K562 treated with DMSO at 1 percent for 12 hours (cell line): ENCODE data around the gene A3GALT2. TPM values are rescaled to one million over a fixed set of nuclear protein-coding genes. Genes with fewer than 3 reads are reported as not detected.

ENCODE experiments used
- total RNA-seq: library from RNA; unstranded; fragments of 300-600 nt; gene quantifications from 2 replicates; pipeline ENCODE4 v1.2.3, GENCODE V29; 2022; ENCODE audit not compliant: insufficient read depth

The A3GALT2 gene
- not detected in 2 replicates for total RNA-seq

DNA sequence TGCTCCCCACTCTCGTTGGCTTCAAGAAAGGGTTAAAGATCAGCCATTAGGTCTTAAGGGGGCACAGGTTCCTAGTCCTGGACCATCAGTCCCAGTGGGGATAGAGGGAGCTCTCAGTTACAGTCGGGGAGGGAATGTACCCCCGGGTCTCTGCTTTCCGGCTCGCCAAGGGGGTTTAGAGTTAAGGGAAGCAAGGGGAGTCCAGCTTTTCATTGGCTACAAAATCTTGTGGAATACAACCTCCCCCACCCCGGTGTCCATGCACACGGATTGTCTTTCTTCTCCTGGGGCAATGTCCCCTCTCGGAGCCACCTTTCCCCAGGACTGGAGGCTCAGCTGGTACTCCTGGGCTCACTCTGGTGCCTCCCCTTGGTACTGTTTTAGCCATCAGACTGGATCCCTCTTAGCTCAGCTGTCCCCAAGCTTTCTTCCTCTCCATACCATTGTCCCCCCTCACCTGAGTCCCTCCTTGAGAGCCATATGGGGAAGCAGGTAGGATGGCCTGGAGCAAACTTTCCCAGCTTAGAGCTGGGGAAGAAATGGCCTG lies at the start of gene A3GALT2:
A3GALT2 (minus strand) TSS at position 480 of the 547 bp plus-strand sequence; CDS start at position 480, 0 bp downstream.

Other genes with a start within 250 kb of the A3GALT2 start
- gene AZIN2, start 239.9 kb downstream of the A3GALT2 start, total RNA-seq = 1.8 and 4.9 TPM in 2 replicates
- 3.2 and 6.2 TPM in 2 replicates for gene TRIM62, start 139.1 kb downstream of the A3GALT2 start, total RNA-seq
- 0.90 and 1.5 TPM in 2 replicates for gene ZNF362, start 64.6 kb downstream of the A3GALT2 start, total RNA-seq
- gene PHC2, start 110.0 kb upstream of the A3GALT2 start, total RNA-seq = 59.9 and 69.8 TPM in 2 replicates
- gene ZSCAN20, start 151.5 kb upstream of the A3GALT2 start, total RNA-seq = 0.88 and 2.0 TPM in 2 replicates